HG02763 (cell line): ENCODE data around the gene TMEM80.

ENCODE experiments used
- ATAC-seq: cut with Tn5 transposase; IDR thresholded peaks from one replicate; pipeline ENCODE4 v1.9.1; 2021; ENCODE audit warnings: mild to moderate bottlenecking, moderate library complexity; ENCODE audit not compliant: unreplicated experiment

The TMEM80 gene

DNA sequence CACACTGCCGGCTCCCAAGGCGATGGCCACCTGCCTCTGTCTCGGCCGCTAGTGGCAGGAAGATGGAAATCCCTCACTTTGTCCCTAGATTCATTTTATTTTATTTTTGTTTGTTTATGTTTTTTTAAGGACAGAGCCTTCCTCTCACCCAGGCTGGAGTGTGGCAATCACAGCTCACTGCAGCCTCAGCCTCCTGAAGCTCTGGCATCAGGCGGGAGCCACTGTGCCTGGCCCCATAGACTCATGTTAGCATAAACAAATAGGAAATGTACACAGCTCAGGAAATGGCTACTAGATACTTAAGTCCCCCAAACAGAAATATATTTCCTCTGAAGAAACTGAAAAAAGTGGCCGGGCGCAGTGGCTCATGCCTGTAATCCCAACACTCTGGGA lies 3.5 kb downstream of the TMEM80 start:
- ATAC-seq: no peak

DNA sequence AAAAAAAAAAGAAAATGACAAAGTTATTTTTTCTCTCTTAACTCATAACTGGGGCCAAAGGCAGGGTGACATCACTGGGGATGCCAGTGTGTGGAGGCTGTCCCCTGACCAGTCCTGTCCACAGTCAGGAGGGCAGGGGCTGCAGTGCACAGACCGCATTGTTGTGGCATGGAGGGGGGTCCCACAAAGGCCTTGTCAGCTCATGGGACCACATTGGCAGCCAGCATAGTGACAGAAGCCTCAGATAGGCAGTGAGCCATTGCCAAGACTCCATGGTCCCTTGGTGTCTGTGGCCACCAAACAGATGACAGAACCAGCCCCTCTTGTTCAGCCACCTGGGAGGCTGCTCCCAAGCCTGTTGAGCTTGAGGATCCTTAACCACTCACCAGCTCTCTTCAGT lies 4.1 kb downstream of the TMEM80 start:
- no peak for ATAC-seq

- ATAC-seq: no peak
Observed at GRCh38 chr11:701741-702461, 6.3 kb downstream of the TMEM80 start.

DNA sequence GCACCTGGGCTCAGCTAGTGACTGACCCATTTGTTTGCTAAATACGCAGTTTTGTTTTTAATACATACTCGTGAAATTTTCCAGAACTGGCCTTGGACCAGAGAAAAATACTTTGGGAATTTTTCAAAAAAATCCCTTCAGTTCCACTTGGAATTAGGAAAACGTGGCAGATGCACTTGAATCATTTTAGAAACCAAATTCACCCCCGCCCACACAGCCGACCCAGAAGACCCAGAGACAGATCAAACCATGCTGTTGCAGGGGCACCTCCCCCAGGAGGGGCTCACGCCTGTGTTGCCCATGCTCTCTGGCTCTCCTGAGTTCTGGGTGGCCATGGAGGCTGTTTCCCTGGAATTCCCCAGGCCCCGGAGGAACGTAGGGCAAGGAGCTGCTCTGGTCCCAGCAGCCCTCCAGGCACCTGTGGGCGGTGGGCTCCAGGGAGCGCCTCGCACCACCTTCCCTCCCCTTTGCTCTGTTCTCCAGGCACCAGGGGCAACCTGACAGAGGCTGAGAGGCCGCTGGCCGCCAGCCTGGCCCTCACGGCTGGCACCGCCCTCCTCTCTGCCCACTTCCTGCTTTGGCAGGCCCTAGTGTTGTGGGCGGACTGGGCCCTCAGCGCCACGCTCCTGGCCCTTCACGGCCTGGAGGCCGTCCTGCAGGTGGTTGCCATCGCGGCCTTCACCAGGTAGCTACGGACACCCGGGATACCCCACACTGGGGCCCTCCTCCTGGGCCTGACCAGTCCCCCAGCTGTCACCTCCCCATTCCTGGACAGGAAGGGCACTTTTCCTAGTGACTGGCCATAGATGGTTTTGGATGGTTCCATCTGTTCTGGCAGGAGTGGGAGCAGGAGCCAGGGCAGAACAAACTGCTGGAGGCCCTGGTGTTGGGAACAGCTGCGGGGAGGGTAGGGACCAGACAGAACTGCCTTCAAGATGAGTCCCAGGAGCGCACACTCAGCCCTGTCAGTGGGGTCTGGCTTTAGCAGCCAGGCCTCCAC lies 7.1 kb downstream of the TMEM80 start:
- ATAC-seq: no peak

- no peak for ATAC-seq
Observed at GRCh38 chr11:703506-703905, 7.9 kb downstream of the TMEM80 start.

DNA sequence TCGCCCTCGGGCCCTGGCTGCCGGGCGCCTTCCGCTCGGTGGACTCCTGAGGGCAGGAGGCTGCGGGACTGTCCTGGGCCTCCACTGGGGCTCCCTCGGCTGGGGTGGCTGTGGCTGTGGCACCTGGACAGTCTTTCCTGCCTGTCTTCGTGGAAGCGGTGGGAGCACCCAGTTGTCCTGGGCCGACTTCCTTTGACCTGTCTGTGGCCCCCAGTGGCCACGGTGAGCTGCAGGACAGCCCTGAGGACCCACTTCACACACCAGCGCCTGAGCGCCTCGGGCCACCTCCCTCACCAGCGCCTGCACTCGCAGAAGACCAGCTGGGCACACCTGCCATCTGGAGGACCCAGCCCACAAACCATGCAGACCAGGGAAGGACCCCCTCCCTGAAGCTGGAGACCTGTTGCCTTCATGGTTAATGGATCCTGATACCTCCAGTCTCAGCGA lies 8.6 kb downstream of the TMEM80 start:
- no peak for ATAC-seq

DNA sequence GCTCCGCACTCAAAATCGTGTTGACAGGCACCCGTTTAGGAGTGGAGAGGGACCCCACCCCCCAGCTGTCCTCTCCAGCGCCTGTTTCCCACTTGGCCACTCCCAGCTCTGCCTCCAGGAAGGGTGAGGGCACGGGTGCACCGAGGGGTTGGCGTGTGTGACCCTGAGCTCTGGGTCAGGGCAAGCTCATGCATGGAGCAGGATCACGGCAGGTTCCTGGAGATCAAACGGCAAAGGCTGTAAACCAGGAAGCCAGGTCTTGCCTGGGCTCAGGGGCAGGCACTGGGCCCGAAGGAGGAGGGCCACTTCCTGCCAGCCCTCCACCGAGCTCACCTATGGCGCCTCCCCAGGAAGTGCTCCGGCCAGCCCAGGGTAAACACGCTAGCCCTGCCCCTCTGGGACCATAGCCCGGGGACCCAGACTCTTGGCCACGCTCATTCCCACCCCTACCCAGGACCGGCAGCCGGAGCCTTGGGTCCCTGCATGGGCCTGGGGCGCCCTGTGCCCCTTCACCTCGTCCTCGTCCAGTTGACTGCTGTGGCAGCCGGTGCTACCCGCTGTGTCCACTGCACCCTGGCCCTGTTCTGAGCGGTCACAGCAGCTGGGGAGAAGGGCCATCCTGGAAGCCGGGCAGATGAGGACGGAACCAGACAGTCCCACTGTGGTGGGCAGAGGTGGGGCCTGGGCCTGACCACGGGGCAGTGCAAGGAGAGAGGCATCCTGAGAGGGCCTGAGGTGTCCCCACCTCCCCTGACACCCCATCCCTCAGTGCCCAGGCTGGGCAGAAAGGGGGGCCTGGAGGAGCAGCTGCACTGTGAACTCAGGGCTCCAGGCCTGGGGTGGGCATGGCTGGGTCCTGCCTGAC lies 9.4 kb downstream of the TMEM80 start:
- ATAC-seq: no peak

- ATAC-seq: no peak
Observed at GRCh38 chr11:705646-706438, 10.2 kb downstream of the TMEM80 start, which contains the start of gene EPS8L2. Gene EPS8L2, plus strand, starts transcription at chr11:706231. Its CDS starts 3,177 bp downstream, at chr11:709408.

GRCh38 chr11:706439-706956 lies 10.9 kb downstream of the TMEM80 start:
- no peak for ATAC-seq

DNA sequence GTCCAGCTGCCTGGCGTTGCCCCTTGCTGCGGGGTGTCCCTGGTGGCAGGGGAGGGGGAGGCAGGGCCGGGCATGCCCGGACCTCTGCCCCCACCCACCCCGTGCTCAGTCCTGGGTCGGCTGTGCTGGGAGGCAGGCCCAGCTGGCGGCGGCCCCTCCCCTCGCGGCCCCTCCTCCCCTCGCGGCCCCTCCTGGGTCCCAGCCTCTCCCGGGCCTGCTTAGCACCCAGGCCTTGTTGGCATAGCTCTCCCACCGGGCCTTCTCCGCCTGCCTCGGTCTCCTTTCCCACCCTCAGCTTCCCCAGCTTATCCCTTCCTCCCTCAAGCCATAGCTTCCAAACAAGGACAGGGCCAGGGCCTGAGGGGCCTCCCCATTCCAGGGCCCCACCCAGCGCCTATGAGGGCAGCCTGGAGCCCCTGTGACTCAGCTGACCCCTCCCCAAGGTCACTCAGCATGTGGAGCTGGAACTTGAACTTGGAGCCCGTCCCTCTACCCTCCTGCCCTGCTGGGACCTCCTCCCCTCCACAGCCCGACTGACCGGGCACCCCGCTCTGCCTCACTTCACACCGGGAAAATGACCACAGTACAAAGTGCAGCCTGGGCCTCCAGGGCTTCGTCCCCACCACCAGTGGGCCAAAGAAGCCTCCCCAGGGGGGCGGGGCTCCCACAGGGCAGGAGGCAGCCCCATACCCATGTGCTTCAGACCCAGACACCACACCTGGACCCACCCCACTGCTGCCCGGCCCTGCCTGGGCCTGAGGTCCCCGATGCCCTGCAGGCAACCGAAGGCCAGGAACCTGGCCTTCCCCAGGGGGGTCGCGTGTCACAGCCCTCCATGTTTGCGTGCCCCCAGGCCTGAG lies 11.6 kb downstream of the TMEM80 start:
- ATAC-seq: no peak

DNA sequence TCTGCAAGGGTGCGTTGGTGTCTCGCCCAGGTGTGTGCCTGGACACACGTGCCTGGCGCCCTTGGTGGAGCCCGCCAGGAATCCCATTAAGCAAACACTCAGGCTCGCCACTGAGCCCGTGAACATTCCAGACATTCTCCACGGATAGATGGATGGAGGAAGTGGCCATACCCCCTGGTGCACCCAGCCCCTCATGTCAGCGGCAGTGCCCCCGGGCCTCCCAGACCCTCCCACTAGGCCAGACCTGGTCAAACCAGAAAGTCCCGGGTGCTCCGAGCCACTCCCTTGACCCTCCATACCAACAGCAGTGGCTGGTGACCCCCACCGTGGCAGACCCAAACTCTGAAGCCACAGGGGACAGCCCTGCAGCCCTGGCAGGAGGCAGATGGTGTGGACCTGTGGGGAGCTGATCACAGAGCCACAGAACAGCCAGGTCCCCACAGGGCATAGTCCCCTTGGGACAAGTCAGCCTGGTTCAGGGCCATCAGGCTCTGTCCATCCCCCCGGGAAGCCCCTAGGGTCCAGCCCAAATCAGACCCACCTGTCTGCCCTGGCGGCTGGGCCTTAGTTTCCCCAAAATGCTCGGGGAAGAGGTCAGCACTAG lies 12.3 kb downstream of the TMEM80 start:
- no peak for ATAC-seq

- ATAC-seq: no peak
Observed at GRCh38 chr11:708511-708910, 12.9 kb downstream of the TMEM80 start.

- no peak for ATAC-seq
Observed at GRCh38 chr11:709109-709997, 13.7 kb downstream of the TMEM80 start.

GRCh38 chr11:714436-714835 lies 18.8 kb downstream of the TMEM80 start:
- no peak for ATAC-seq

GRCh38 chr11:719214-720016 lies 23.8 kb downstream of the TMEM80 start:
- ATAC-seq: no peak

DNA sequence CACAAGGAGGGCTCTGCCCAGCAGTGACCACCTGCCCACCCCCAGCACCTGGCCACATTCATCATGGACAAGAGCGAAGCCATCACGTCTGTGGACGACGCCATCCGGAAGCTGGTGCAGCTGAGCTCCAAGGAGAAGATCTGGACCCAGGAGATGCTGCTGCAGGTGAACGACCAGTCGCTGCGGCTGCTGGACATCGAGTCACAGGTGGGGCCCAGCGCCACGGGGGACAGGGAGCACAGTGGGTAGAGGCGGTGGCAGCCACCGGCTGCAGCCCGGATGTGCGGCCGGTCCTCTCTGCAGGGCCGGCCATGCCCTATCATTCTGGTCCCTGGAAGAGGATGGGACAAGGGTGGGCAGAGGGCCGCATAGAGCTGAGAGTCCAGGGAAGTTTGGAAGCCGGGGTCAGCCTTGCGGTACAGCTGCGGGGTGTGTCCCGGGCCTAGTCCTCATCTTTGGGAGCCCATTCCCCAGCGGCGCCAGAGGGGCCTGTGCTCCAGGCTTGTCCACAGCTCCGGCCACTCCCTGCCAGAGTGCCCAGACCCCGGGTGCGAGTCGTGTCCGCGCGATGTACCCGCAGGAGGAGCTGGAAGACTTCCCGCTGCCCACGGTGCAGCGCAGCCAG lies 24.5 kb downstream of the TMEM80 start:
- ATAC-seq: no peak
